Activated naive CD4-positive, alpha-beta T cell treated with anti-CD3 and anti-CD28 coated beads for 36 hours (primary cell): ENCODE data around the gene DIAPH2. TPM values are rescaled to one million over a fixed set of nuclear protein-coding genes. Genes with fewer than 3 reads are reported as not detected.

Experiments
- CTCF ChIA-PET: fragments of 350-600 bp; sonication (Branson Sonifier 250); formaldehyde crosslinking; loops from one replicate; lab custom pipeline; 2021; ENCODE audit warnings: antibody characterized with exemption; lab: Charles Lee
- DNase-seq: peaks from one replicate; pipeline ENCODE4 v3.0.0-alpha.2; 2020
- H3K27ac Mint-ChIP-seq: one replicate; pipeline ENCODE4 v1.8.0; 2021; ENCODE audit warnings: mild to moderate bottlenecking, mixed read lengths
- H3K27me3 Mint-ChIP-seq: one replicate; pipeline ENCODE4 v1.8.0; 2021; ENCODE audit warnings: low read depth, mixed read lengths
- H3K36me3 Mint-ChIP-seq: one replicate; pipeline ENCODE4 v1.8.0; 2021; ENCODE audit warnings: low read depth, mixed read lengths
- H3K4me1 Mint-ChIP-seq: one replicate; pipeline ENCODE4 v1.8.0; 2021; ENCODE audit warnings: low read depth, mixed read lengths
- H3K4me3 Mint-ChIP-seq: one replicate; pipeline ENCODE4 v1.8.0; 2021; ENCODE audit warnings: mild to moderate bottlenecking, moderate library complexity, mixed read lengths
- H3K9me3 Mint-ChIP-seq: one replicate; pipeline ENCODE4 v1.8.0; 2021; ENCODE audit warnings: mixed read lengths
- intact Hi-C: fragments of 100-400 bp; cut with micrococcal nuclease; formaldehyde crosslinking; loops from one replicate; pipeline ENCODE4 v1.15.1; 2023
- total RNA-seq, 2 experiments: library from RNA; stranded (reverse); gene quantifications; one replicate each; pipeline ENCODE4 v1.2.3, GENCODE V29; 2021

Gene DIAPH2
- total RNA-seq, 2 experiments from 2014 or later, result 9.3 to 9.4 TPM

GRCh38 chrX:97524340-97524739 is 839.7 kb downstream of the DIAPH2 start:
- CTCF ChIA-PET, result no interaction called here
- no peaks in the 10 kb centered on the region for H3K27me3 Mint-ChIP-seq
- peaks cover 4% of the 10 kb centered on the region for H3K36me3 Mint-ChIP-seq

GRCh38 chrX:97524997-97525396 is 840.4 kb downstream of the DIAPH2 start:
- H3K27ac Mint-ChIP-seq, result no peak overlapping the region
- DNase-seq, result no peak
- intact Hi-C loops, result no loop called here
- H3K4me1 Mint-ChIP-seq, result no peaks in the 10 kb centered on the region
- peaks cover 15% of the 10 kb centered on the region for H3K9me3 Mint-ChIP-seq
- H3K27me3 Mint-ChIP-seq, result no peaks in the 10 kb centered on the region
- H3K36me3 Mint-ChIP-seq, result peaks cover 4% of the 10 kb centered on the region
- CTCF ChIA-PET, result no interaction called here
- H3K4me3 Mint-ChIP-seq, result no peak overlapping the region

More at GRCh38 chrX:97524340-97524739, 839.7 kb downstream of the DIAPH2 start:
- intact Hi-C loops, result no loop called here
- DNase-seq, result no peak
- Mint-ChIP-seq H3K4me3 (no peak overlapping the region), H3K9me3 (peaks cover 12% of the 10 kb centered on the region), H3K27ac (no peak overlapping the region), H3K4me1 (no peaks in the 10 kb centered on the region)

GRCh38 chrX:97525981-97526380 is 841.3 kb downstream of the DIAPH2 start:
- Mint-ChIP-seq H3K9me3 (peaks cover 20% of the 10 kb centered on the region), H3K27me3 (no peaks in the 10 kb centered on the region), H3K4me3 (no peak overlapping the region), H3K4me1 (no peaks in the 10 kb centered on the region), H3K27ac (no peak overlapping the region), H3K36me3 (peaks cover 4% of the 10 kb centered on the region)
- CTCF ChIA-PET, result no interaction called here
- intact Hi-C loops, result no loop called here
- DNase-seq, result no peak

- no peak overlapping the region for H3K27ac Mint-ChIP-seq
- H3K27me3 Mint-ChIP-seq, result no peaks in the 10 kb centered on the region
- intact Hi-C loops, result no loop called here
- no peak overlapping the region for H3K4me3 Mint-ChIP-seq
- H3K4me1 Mint-ChIP-seq, result no peaks in the 10 kb centered on the region
- DNase-seq, result no peak
- peaks cover 20% of the 10 kb centered on the region for H3K9me3 Mint-ChIP-seq
- peaks cover 4% of the 10 kb centered on the region for H3K36me3 Mint-ChIP-seq
- CTCF ChIA-PET, result no interaction called here
These were observed 843.1 kb downstream of the DIAPH2 start for GRCh38 chrX:97527725-97528124.

GRCh38 chrX:97529536-97530200 is 845.0 kb downstream of the DIAPH2 start:
- CTCF ChIA-PET, result no interaction called here
- Mint-ChIP-seq H3K27ac (no peak overlapping the region), H3K9me3 (peaks cover 20% of the 10 kb centered on the region), H3K4me3 (no peak overlapping the region), H3K27me3 (no peaks in the 10 kb centered on the region), H3K4me1 (no peaks in the 10 kb centered on the region), H3K36me3 (peaks cover 4% of the 10 kb centered on the region)
- intact Hi-C loops, result no loop called here
- DNase-seq, result no peak

- Mint-ChIP-seq H3K27ac (no peak overlapping the region), H3K36me3 (peaks cover 1% of the 10 kb centered on the region), H3K9me3 (peaks cover 19% of the 10 kb centered on the region), H3K27me3 (no peaks in the 10 kb centered on the region), H3K4me3 (no peak overlapping the region), H3K4me1 (no peaks in the 10 kb centered on the region)
- DNase-seq, result no peak
- CTCF ChIA-PET, result no interaction called here
- intact Hi-C loops, result no loop called here
These were observed 847.2 kb downstream of the DIAPH2 start for GRCh38 chrX:97531825-97532224.

- H3K27me3 Mint-ChIP-seq, result no peaks in the 10 kb centered on the region
- H3K27ac Mint-ChIP-seq, result no peak overlapping the region
- H3K4me1 Mint-ChIP-seq, result no peaks in the 10 kb centered on the region
- H3K36me3 Mint-ChIP-seq, result no peaks in the 10 kb centered on the region
- no peaks in the 10 kb centered on the region for H3K9me3 Mint-ChIP-seq
- intact Hi-C loops, result no loop called here
- no peak for DNase-seq
- CTCF ChIA-PET, result no interaction called here
- H3K4me3 Mint-ChIP-seq, result no peak overlapping the region
These were observed 854.1 kb downstream of the DIAPH2 start for GRCh38 chrX:97538745-97539144.

- Mint-ChIP-seq H3K4me1 (no peaks in the 10 kb centered on the region), H3K4me3 (no peak overlapping the region), H3K36me3 (no peaks in the 10 kb centered on the region), H3K27me3 (no peaks in the 10 kb centered on the region), H3K27ac (no peak overlapping the region), H3K9me3 (no peaks in the 10 kb centered on the region)
- CTCF ChIA-PET, result no interaction called here
- DNase-seq, result no peak
- intact Hi-C loops, result no loop called here
These were observed 855.4 kb downstream of the DIAPH2 start for GRCh38 chrX:97539970-97540519.

GRCh38 chrX:97547877-97548578 is 863.4 kb downstream of the DIAPH2 start:
- CTCF ChIA-PET, result no interaction called here
- Mint-ChIP-seq H3K9me3 (no peaks in the 10 kb centered on the region), H3K4me1 (peaks cover 5% of the 10 kb centered on the region), H3K27me3 (no peaks in the 10 kb centered on the region), H3K27ac (no peak overlapping the region), H3K4me3 (no peak overlapping the region), H3K36me3 (no peaks in the 10 kb centered on the region)
- intact Hi-C loops, result no loop called here
- DNase-seq, result no peak

GRCh38 chrX:97551821-97552220 is 867.2 kb downstream of the DIAPH2 start:
- no peak overlapping the region for H3K4me3 Mint-ChIP-seq
- intact Hi-C loops, result no loop called here

GRCh38 chrX:97553833-97554232 is 869.2 kb downstream of the DIAPH2 start:
- intact Hi-C loops, result no loop called here
- no peak for DNase-seq
- H3K36me3 Mint-ChIP-seq, result no peaks in the 10 kb centered on the region
- CTCF ChIA-PET, result no interaction called here
- H3K4me1 Mint-ChIP-seq, result peaks cover 5% of the 10 kb centered on the region
- no peaks in the 10 kb centered on the region for H3K9me3 Mint-ChIP-seq
- H3K4me3 Mint-ChIP-seq, result no peak overlapping the region
- H3K27ac Mint-ChIP-seq, result no peak overlapping the region
- H3K27me3 Mint-ChIP-seq, result no peaks in the 10 kb centered on the region

More at GRCh38 chrX:97551821-97552220, 867.2 kb downstream of the DIAPH2 start:
- Mint-ChIP-seq H3K36me3 (no peaks in the 10 kb centered on the region), H3K27me3 (no peaks in the 10 kb centered on the region), H3K27ac (no peak overlapping the region), H3K9me3 (no peaks in the 10 kb centered on the region), H3K4me1 (peaks cover 5% of the 10 kb centered on the region)
- CTCF ChIA-PET, result no interaction called here
- peak; percentile 3 for DNase-seq

GRCh38 chrX:97556359-97556758 is 871.7 kb downstream of the DIAPH2 start:
- no peaks in the 10 kb centered on the region for H3K36me3 Mint-ChIP-seq

More at GRCh38 chrX:97556359-97556758, 871.7 kb downstream of the DIAPH2 start:
- intact Hi-C loops, result no loop called here
- Mint-ChIP-seq H3K9me3 (peaks cover 2% of the 10 kb centered on the region), H3K4me1 (peaks cover 5% of the 10 kb centered on the region), H3K4me3 (no peak overlapping the region), H3K27ac (no peak overlapping the region), H3K27me3 (no peaks in the 10 kb centered on the region)
- no peak for DNase-seq
- CTCF ChIA-PET, result no interaction called here
